GM18909 (cell line): ENCODE results near the gene OR2B2.

Experiments used
- ATAC-seq: cut with Tn5 transposase; IDR thresholded peaks from one replicate; pipeline ENCODE4 v1.9.1; 2021; ENCODE audit warnings: mild to moderate bottlenecking; ENCODE audit not compliant: unreplicated experiment, poor library complexity

Gene OR2B2

GRCh38 chr6:27867945-27868300, 44.3 kb downstream of the OR2B2 start:
- no peak for ATAC-seq

- no peak for ATAC-seq
Measured at GRCh38 chr6:27867051-27867944, 44.9 kb downstream of the OR2B2 start.

- no peak for ATAC-seq
Measured at GRCh38 chr6:27866357-27867050, 45.7 kb downstream of the OR2B2 start.

- ATAC-seq, result no peak
Measured at GRCh38 chr6:27865850-27866356, 46.3 kb downstream of the OR2B2 start.

- peak; percentile 65 for ATAC-seq
Measured at GRCh38 chr6:27864906-27865849, 47.0 kb downstream of the OR2B2 start.

- ATAC-seq, result no peak
Measured at GRCh38 chr6:27863962-27864905, 48.0 kb downstream of the OR2B2 start.

- ATAC-seq, result no peak
Measured at GRCh38 chr6:27862396-27863066, 49.7 kb downstream of the OR2B2 start.

GRCh38 chr6:27861861-27862260, 50.3 kb downstream of the OR2B2 start:
- ATAC-seq, result no peak

- ATAC-seq, result no peak
Measured at GRCh38 chr6:27861276-27861840, 50.8 kb downstream of the OR2B2 start.
